HepG2 (cell line): ENCODE data around the gene SYNC. TPM values are rescaled to one million over a fixed set of nuclear protein-coding genes. Genes with fewer than 3 reads are reported as not detected.

Experiments
- CCAR2 ChIP-seq: fragments of 200-400 bp; formaldehyde crosslinking; optimal IDR thresholded peaks from 2 replicates; pipeline ENCODE3; 2018; ENCODE audit warnings: low read depth, mild to moderate bottlenecking, low read length, moderate library complexity
- CCDC6 ChIP-seq: sonication (generic); formaldehyde crosslinking; IDR thresholded peaks from 2 replicates; pipeline ENCODE4 v1.8.1; 2022; ENCODE audit warnings: mild to moderate bottlenecking, missing genetic modification reagents, moderate library complexity
- DNMT1 ChIP-seq: sonication (generic); formaldehyde crosslinking; IDR thresholded peaks from 2 replicates; pipeline ENCODE4 v1.5.1; 2020; ENCODE audit warnings: mild to moderate bottlenecking, missing genetic modification reagents
- ELF1 ChIP-seq: sonication (generic); formaldehyde crosslinking; IDR thresholded peaks from 2 replicates; pipeline ENCODE4 v1.4.0; 2020; ENCODE audit warnings: missing genetic modification reagents
- FOSL1 ChIP-seq: sonication (generic); formaldehyde crosslinking; IDR thresholded peaks from 2 replicates; pipeline ENCODE4 v1.9.0; 2021; ENCODE audit warnings: missing genetic modification reagents, borderline replicate concordance
- HES4 ChIP-seq: sonication (generic); formaldehyde crosslinking; IDR thresholded peaks from 2 replicates; pipeline ENCODE4 v1.9.0; 2021; ENCODE audit warnings: mild to moderate bottlenecking, missing genetic modification reagents, borderline replicate concordance
- HOXD1 ChIP-seq: sonication (generic); formaldehyde crosslinking; IDR thresholded peaks from 2 replicates; pipeline ENCODE4 v1.5.0; 2020; ENCODE audit warnings: missing genetic modification reagents
- MXI1 ChIP-seq: IDR thresholded peaks from 3 replicates; pipeline ENCODE4 v1.6.1; 2012; ENCODE audit warnings: low read depth, low read length, inconsistent platforms, borderline replicate concordance
- MZF1 ChIP-seq: sonication (generic); formaldehyde crosslinking; IDR thresholded peaks from 2 replicates; pipeline ENCODE4 v1.8.1; 2023; ENCODE audit warnings: mild to moderate bottlenecking, missing genetic modification reagents, borderline replicate concordance
- NCOA1 ChIP-seq: sonication (generic); formaldehyde crosslinking; IDR thresholded peaks from 2 replicates; pipeline ENCODE4 v1.9.0; 2021; ENCODE audit warnings: missing genetic modification reagents
- NFE2 ChIP-seq: sonication (generic); formaldehyde crosslinking; IDR thresholded peaks from 2 replicates; pipeline ENCODE4 v1.4.0; 2020; ENCODE audit warnings: missing genetic modification reagents
- NFE2L1 ChIP-seq: sonication (generic); formaldehyde crosslinking; IDR thresholded peaks from 2 replicates; pipeline ENCODE4 v1.4.0; 2020; ENCODE audit warnings: missing genetic modification reagents, mild to moderate bottlenecking, borderline replicate concordance
- POLR2G ChIP-seq: fragments of 200-400 bp; formaldehyde crosslinking; IDR thresholded peaks from 2 replicates; pipeline ENCODE4 v1.6.1; 2018; ENCODE audit warnings: mild to moderate bottlenecking, low read depth, low read length, moderate library complexity
- SOX5 ChIP-seq: IDR thresholded peaks from 2 replicates; pipeline ENCODE4 v1.6.1; 2016; ENCODE audit warnings: borderline replicate concordance
- TRIM24 ChIP-seq: sonication (generic); formaldehyde crosslinking; IDR thresholded peaks from 2 replicates; pipeline ENCODE4 v1.8.0; 2022; ENCODE audit warnings: mild to moderate bottlenecking, missing genetic modification reagents
- ZNF124 ChIP-seq: sonication (generic); formaldehyde crosslinking; IDR thresholded peaks from 2 replicates; pipeline ENCODE4 v1.4.0; 2020; ENCODE audit warnings: missing genetic modification reagents
- ZNF318 ChIP-seq: sonication (generic); formaldehyde crosslinking; IDR thresholded peaks from 2 replicates; pipeline ENCODE4 v1.4.0; 2020; ENCODE audit warnings: mild to moderate bottlenecking, missing genetic modification reagents
- ZNF570 ChIP-seq: sonication (generic); formaldehyde crosslinking; IDR thresholded peaks from 2 replicates; pipeline ENCODE4 v1.4.0; 2020; ENCODE audit warnings: mild to moderate bottlenecking, missing genetic modification reagents, borderline replicate concordance
- polyA plus RNA-seq, 8 experiments: library from polyadenylated mRNA; depleted of rRNA in 3 of 8; stranded (reverse) in 7 of 8; unstranded in 1 of 8; fragments of >200 nt; fragmentation: Illumina TruSeq in 4 of 8; extraction: Trizol in 4 of 8; gene quantifications; 2 replicates each; pipeline versions ENCODE4 v1.2.1 to v1.2.3, GENCODE V29; 2011 to 2016; ENCODE audit warnings: low read depth in 4 of 8, missing spikeins in 1 of 8, mixed read lengths in 1 of 8; ENCODE audit not compliant: insufficient read depth in 1 of 8
- total RNA-seq, 5 experiments: library from RNA; depleted of rRNA; stranded (reverse); fragments of >200 nt; fragmentation: Illumina TruSeq; extraction: Trizol; gene quantifications; 2 replicates each; pipeline ENCODE4 v1.2.3, GENCODE V29; 2016; ENCODE audit warnings: low read depth in 1 of 5
- TF ChIP-seq, protein P1 (sequence below): sonication (generic); formaldehyde crosslinking; IDR thresholded peaks from 2 replicates; pipeline ENCODE4 v1.5.0; 2020; ENCODE audit warnings: mild to moderate bottlenecking, missing genetic modification reagents
- TF ChIP-seq, protein P2 (sequence below): sonication (generic); formaldehyde crosslinking; IDR thresholded peaks from 2 replicates; pipeline ENCODE4 v1.8.1; 2023; ENCODE audit warnings: mild to moderate bottlenecking, missing genetic modification reagents, borderline replicate concordance

The SYNC gene
- total and polyA plus RNA-seq, 2 of the 13 experiments (the other 11 are each of a cell fraction or from before 2014, with no cell fraction given) = 2.4 to 5.4 TPM

DNA sequence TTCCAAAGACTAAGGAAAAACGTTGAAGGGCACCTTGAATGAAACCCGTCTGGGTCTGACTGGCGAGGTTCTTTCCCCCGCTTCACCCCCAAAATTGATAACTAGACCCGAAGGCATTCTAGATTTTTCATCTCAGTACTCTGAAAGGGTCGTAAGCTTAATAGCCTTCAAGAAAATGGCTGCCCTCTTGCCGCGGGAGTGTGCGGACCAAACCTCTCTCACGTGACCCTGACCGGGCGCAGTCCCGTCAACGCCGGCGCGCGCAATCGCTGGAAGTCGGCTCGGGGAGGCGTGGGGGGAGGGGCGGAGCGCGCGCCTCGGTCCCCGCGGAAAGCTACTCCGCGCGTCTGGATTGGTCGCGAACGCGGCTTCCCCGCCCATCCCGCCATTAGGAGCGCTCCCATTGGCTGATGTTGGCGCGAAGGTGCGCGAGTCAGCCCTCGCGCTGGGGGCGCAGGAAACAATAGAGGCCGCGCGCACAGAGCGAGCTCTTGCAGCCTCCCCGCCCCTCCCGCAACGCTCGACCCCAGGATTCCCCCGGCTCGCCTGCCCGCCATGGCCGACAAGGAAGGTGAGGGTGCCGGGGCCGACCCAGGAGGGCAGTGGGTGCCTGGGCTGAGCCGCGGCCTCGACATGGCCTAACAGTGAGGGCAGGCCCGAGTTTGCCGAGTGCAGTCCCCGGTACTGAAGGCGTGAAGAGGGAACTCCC is 51.7 kb downstream of the SYNC start, which contains the start of gene RBBP4 (continued):
- TF ChIP-seq, protein P1, sequence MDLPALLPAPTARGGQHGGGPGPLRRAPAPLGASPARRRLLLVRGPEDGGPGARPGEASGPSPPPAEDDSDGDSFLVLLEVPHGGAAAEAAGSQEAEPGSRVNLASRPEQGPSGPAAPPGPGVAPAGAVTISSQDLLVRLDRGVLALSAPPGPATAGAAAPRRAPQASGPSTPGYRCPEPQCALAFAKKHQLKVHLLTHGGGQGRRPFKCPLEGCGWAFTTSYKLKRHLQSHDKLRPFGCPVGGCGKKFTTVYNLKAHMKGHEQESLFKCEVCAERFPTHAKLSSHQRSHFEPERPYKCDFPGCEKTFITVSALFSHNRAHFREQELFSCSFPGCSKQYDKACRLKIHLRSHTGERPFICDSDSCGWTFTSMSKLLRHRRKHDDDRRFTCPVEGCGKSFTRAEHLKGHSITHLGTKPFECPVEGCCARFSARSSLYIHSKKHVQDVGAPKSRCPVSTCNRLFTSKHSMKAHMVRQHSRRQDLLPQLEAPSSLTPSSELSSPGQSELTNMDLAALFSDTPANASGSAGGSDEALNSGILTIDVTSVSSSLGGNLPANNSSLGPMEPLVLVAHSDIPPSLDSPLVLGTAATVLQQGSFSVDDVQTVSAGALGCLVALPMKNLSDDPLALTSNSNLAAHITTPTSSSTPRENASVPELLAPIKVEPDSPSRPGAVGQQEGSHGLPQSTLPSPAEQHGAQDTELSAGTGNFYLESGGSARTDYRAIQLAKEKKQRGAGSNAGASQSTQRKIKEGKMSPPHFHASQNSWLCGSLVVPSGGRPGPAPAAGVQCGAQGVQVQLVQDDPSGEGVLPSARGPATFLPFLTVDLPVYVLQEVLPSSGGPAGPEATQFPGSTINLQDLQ (CRISPR knock-in tag) = no peak; the same call in 1 of the 2 replicates
- TF ChIP-seq TRIM24 (no peak), MZF1 (CRISPR knock-in tag) (no peak), CCAR2 (no peak), FOSL1 (no peak), SOX5 (CRISPR knock-in tag) (peak; percentile 70; the same call in 1 of the 2 replicates), ZNF124 (CRISPR knock-in tag) (no peak), MXI1 (no peak), NFE2L1 (CRISPR knock-in tag) (no peak; the same call in 1 of the 2 replicates), NFE2 (CRISPR knock-in tag) (no peak), ZNF570 (CRISPR knock-in tag) (peak; percentile 58; the same call in 1 of the 2 replicates), HES4 (peak; percentile 93), ZNF318 (CRISPR knock-in tag) (no peak), HOXD1 (peak; percentile 65; the same call in 1 of the 2 replicates), DNMT1 (CRISPR knock-in tag) (no peak), ELF1 (CRISPR knock-in tag) (no peak; the same call in 1 of the 2 replicates), NCOA1 (peak; percentile 81), CCDC6 (CRISPR knock-in tag) (peak; percentile 58), POLR2G (peak; percentile 58; the same call in 1 of the 2 replicates)
- TF ChIP-seq, protein P2, sequence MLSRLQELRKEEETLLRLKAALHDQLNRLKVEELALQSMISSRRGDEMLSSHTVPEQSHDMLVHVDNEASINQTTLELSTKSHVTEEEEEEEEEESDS (CRISPR knock-in tag) = 0 out of 2 replicates have a peak, but pooled peaks have one; percentile 58
